ENCODE measurements around the gene PSMC3IP.

Gene PSMC3IP

GRCh38 chr17:42537826-42538451, 39.6 kb downstream of the PSMC3IP start:
- no peak for DNase-seq (ENCODE audit: low read depth)

- DNase-seq (ENCODE audit: low read depth) = no peak
Observed at GRCh38 chr17:42537156-42537805, 40.2 kb downstream of the PSMC3IP start.

- peak; percentile 75 for DNase-seq (ENCODE audit: low read depth)
Observed at GRCh38 chr17:42536372-42537155, 41.0 kb downstream of the PSMC3IP start.

DNA sequence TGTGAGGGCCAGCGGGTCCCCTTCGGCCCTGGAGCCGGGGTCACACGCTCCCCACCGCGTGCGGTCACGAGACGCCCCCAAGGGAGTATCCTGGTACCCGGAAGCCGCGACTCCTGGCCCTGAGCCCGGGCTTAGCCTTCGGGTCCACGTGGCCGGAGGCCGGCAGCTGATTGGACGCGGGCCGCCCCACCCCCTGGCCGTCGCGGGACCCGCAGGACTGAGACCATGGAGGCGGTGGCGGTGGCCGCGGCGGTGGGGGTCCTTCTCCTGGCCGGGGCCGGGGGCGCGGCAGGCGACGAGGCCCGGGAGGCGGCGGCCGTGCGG, 41.5 kb downstream of the PSMC3IP start, which contains the start of gene NAGLU:
TSS of gene NAGLU (plus strand) at position 194 of the 324 bp plus-strand sequence. CDS start at position 226, 32 bp downstream.
- peak; percentile 87 for DNase-seq (ENCODE audit: low read depth)

- DNase-seq (ENCODE audit: low read depth) = no peak
Observed at GRCh38 chr17:42535155-42536047, 42.1 kb downstream of the PSMC3IP start.

DNA sequence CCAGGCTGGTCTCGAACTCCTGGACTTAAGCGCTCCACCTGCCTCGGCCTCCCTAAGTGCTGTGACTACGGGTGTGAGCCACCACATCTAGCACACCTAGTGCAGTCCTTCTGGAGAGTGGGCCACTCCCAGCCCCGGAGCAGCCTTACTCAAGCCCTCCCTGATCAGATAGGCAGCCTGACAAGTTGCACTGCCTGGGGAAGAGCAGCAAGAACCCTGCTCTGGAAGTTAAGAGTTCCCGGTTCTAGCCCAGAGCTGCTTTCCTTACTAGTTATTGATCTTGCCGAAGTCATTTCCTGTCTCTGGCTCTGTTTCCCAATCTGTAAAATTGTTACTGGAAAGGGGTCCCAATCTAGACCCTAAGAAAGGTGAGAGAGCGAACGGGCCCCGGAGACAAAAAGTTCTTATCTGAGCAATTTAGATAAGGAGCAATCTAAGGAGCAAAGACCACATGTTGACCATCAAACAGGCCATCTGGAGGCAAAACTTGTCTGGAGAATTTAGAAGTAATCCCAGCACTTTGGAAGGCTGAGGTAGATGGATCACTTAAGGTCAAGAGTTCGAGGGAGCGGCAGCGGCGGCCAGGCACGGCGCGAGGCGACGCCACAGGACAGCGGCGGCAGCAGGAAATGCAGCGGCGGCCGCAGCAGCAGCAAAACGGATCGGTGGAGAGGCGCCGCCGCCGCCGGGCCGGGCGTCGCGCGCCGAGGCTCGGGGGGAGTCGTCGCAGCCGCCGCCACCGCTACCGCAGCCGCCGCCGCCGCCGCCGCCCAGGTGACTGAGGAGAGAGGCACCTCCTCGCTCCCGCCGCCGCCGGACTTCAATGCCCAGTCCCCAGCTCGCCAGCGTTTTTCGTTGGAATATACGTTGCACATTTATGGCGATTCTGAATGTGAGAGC, 45.8 kb downstream of the PSMC3IP start:
- DNase-seq (ENCODE audit: low read depth) = peak; percentile 49

DNA sequence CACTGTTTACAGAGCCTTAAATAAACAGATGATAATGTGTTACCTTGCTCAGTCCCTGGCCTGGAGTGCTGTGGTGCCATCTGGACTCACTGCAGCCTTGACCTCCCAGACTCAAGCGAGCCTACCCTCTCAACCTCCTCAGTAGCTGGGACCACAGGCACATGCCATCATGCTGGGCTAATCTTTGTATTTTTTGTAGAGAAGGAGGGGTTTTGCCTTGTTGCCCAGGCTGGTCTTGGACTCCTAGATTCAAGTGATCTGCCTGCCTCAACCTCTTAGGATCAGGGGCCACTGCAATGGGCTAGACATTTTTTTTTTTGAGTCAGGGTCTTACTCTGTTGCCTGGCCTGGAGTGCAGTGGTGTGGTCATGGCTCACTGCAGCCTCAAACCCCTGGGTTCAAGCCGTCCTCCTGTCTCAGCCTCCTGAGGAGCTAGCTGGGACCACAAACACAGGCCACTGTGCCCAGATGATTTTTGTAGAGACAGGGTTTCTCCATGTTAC, 46.5 kb downstream of the PSMC3IP start:
- DNase-seq (ENCODE audit: low read depth) = no peak

GRCh38 chr17:42529061-42529460, 48.5 kb downstream of the PSMC3IP start:
- DNase-seq (ENCODE audit: low read depth) = no peak

DNA sequence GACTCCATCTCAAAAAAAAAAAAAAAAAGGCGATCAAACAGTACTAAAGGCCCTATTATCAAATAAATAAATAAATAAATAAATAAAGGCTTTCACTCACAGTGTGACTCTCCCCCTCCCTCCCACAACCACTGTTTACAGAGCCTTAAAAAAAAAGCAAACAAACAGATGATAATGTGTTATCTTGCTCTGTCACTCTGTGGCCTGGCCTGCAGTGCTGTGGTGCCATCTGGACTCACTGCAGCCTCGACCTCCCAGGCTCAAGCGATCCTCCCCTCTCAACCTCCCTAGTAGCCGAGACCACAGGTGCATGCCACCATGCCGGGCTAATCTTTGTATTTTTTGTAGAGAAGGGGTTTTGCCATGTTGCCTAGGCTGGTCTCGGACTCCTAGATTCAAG, 49.6 kb downstream of the PSMC3IP start:
- no peak for DNase-seq (ENCODE audit: low read depth)

DNA sequence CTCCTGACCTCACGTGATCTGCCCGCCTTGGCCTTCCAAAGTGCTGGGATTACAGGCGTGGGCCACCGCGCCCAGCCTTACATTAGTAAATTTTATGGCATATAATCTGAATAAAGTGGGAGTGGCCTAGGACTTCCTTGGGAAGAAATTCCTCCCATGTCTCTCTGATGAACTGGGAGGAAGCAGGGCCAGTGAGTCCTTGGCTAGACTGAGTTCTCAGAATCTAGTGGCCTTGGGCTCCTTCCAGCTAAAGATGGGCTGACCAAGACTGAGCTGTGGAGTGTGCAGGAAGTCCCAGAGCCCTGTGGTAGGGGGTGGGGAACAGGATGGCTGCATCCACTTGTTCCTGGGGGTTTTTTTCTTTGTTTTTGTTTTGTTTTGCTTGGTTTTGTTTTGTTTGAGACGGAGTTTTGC, 51.5 kb downstream of the PSMC3IP start:
- DNase-seq (ENCODE audit: low read depth) = no peak

- no peak for DNase-seq (ENCODE audit: low read depth)
Observed at GRCh38 chr17:42525221-42525620, 52.3 kb downstream of the PSMC3IP start.

DNA sequence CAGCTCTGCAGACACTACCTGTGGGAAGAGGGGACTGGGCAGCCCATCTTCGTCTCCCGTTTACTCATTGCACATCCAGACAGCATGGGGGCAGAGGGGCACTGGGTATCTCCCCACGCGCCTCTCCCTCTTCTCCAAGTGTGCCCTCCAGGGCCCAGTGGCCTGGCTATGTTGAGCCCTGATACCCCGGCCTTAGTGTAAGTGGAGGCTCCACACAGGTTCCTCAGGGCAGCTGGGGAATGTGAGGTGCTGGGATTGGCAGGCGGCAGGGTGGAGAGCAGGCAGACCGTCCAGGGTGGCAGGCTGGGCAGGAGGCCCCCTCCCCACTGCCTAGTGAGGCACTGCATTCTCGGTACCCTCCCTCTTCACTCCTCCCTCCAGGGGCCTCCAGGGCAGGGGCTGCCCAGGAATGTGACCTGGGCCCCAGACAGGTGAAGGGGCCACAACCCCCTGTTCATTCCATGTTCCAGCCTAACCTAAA, 54.7 kb downstream of the PSMC3IP start:
- no peak for DNase-seq (ENCODE audit: low read depth)

Measured in activated T-cell treated with anti-CD3 and anti-CD28 coated beads for 48 hours (primary cell).